Fibroblast of skin of abdomen (primary cell): ENCODE results near the gene HYI.
"Not testable (repeated sequence)": the region's sequence is repeated elsewhere in the genome, so short reads cannot be mapped to it uniquely, and the experiment has no call there.

ENCODE experiments used
- DNase-seq: peaks from one replicate; pipeline ENCODE4 v3.0.0-alpha.2; 2013

The HYI gene

GRCh38 chr1:43426221-43426620 lies 27.5 kb downstream of the HYI start:
- no peak for DNase-seq

GRCh38 chr1:43425045-43425444 lies 28.7 kb downstream of the HYI start:
- DNase-seq, result peak; percentile 7

GRCh38 chr1:43423672-43424550 lies 29.8 kb downstream of the HYI start:
- no peak for DNase-seq

GRCh38 chr1:43422995-43423671 lies 30.6 kb downstream of the HYI start:
- no peak for DNase-seq

- DNase-seq, result no peak
Observed at GRCh38 chr1:43421976-43422750, 31.6 kb downstream of the HYI start.

GRCh38 chr1:43421396-43421795 lies 32.3 kb downstream of the HYI start:
- DNase-seq, result no peak

GRCh38 chr1:43420874-43421273 lies 32.9 kb downstream of the HYI start:
- no peak for DNase-seq

GRCh38 chr1:43419627-43420425 lies 33.9 kb downstream of the HYI start:
- DNase-seq, result no peak

- no peak for DNase-seq
Observed at GRCh38 chr1:43418858-43419257, 34.9 kb downstream of the HYI start.

- DNase-seq, result no peak
Observed at GRCh38 chr1:43415901-43416300, 37.8 kb downstream of the HYI start.

- peak; percentile 41 for DNase-seq
Observed at GRCh38 chr1:43414634-43415223, 39.0 kb downstream of the HYI start.

GRCh38 chr1:43413426-43413825 lies 40.3 kb downstream of the HYI start:
- DNase-seq, result not testable (repeated sequence)

GRCh38 chr1:43410571-43410970 lies 43.2 kb downstream of the HYI start:
- no peak for DNase-seq

GRCh38 chr1:43405876-43406234 lies 47.9 kb downstream of the HYI start:
- no peak for DNase-seq

GRCh38 chr1:43405219-43405875 lies 48.4 kb downstream of the HYI start:
- DNase-seq, result no peak

- DNase-seq, result no peak
Observed at GRCh38 chr1:43404353-43404752, 49.4 kb downstream of the HYI start.

- DNase-seq, result no peak
Observed at GRCh38 chr1:43402089-43402865, 51.5 kb downstream of the HYI start.
